ENCODE measurements around the gene F5. TPM values are rescaled to one million over a fixed set of nuclear protein-coding genes. Genes with fewer than 3 reads are reported as not detected.

Gene F5
- total and polyA plus RNA-seq, 9 of the 15 experiments (the other 6 are each of a cell fraction or from before 2014, with no cell fraction given): 0.03 to 0.13 TPM; not detected in 7

- Histone ChIP-seq H3K9ac (ENCODE audit: insufficient read depth in 1 of 2, low read depth in 2 of 2, low read length in 2 of 2) (no peak overlapping the region), H3K79me2 (ENCODE audit: control insufficient read depth, insufficient read depth, low read length) (no peaks in the 10 kb centered on the region), H3K4me2 (ENCODE audit: insufficient read depth, low read length) (no peak overlapping the region), H3K4me3 (no peak overlapping the region), H3K4me1 (replicated peaks in 1 of 2; ENCODE audit: control insufficient read depth in 2 of 2, insufficient read depth in 2 of 2, low read length in 2 of 2) (no peaks in the 10 kb centered on the region), H3K9me1 (ENCODE audit: control insufficient read depth, insufficient read depth, low read length) (no peaks in the 10 kb centered on the region), H2AFZ (ENCODE audit: low read depth, low read length) (no peak overlapping the region), H3K27ac (ENCODE audit: extremely low read depth, low read depth, low read length) (no peak overlapping the region), H4K20me1 (replicated peaks; ENCODE audit: control insufficient read depth, insufficient read depth, low read length) (no peaks in the 10 kb centered on the region), H3K36me3 (ENCODE audit: control insufficient read depth, insufficient read depth, low read length) (no peaks in the 10 kb centered on the region), H3K27me3 (ENCODE audit: control insufficient read depth in 2 of 2, insufficient read depth in 2 of 2, low read length in 2 of 2) (peaks cover 0 to 1% of the 10 kb centered on the region in 2 experiments; a peak in 2 of 5 replicates), H3K9me3 (replicated peaks; ENCODE audit: control insufficient read depth, insufficient read depth, low read depth, low read length) (no peaks in the 10 kb centered on the region)
- no TSS peak for BruUV-seq (replicated peaks)
- no peak for DNase-seq (ENCODE audit: extremely low read depth in 1 of 4, low spot score in 3 of 4)
- CTCF ChIA-PET (ENCODE audit: low intra/inter-chr PET ratio): no interaction called here
- no peak for ATAC-seq
- intact Hi-C loops (cut with micrococcal nuclease) (no loop called here), in situ Hi-C loops (cut with MboI) (no loop called here)
- POLR2A ChIA-PET: interaction anchor here (0.6 kb wide), 1 partner anchor 42 kb away, joined by 3 read pairs; no protein-coding TSS in a partner anchor
- WGBS (ENCODE audit: insufficient coverage, low coverage, missing lambda C conversion rate): 5% methylated on average over 1 of the region's 1 CpG
- FAIRE-seq: no peak
- TF ChIP-seq, protein P1, sequence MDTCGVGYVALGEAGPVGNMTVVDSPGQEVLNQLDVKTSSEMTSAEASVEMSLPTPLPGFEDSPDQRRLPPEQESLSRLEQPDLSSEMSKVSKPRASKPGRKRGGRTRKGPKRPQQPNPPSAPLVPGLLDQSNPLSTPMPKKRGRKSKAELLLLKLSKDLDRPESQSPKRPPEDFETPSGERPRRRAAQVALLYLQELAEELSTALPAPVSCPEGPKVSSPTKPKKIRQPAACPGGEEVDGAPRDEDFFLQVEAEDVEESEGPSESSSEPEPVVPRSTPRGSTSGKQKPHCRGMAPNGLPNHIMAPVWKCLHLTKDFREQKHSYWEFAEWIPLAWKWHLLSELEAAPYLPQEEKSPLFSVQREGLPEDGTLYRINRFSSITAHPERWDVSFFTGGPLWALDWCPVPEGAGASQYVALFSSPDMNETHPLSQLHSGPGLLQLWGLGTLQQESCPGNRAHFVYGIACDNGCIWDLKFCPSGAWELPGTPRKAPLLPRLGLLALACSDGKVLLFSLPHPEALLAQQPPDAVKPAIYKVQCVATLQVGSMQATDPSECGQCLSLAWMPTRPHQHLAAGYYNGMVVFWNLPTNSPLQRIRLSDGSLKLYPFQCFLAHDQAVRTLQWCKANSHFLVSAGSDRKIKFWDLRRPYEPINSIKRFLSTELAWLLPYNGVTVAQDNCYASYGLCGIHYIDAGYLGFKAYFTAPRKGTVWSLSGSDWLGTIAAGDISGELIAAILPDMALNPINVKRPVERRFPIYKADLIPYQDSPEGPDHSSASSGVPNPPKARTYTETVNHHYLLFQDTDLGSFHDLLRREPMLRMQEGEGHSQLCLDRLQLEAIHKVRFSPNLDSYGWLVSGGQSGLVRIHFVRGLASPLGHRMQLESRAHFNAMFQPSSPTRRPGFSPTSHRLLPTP (IDR thresholded peaks at IDR 0.05; ENCODE audit: borderline replicate concordance, extremely low read depth, insufficient read length): no peak
- no peak for TF ChIP-seq JUND (IDR thresholded peaks at IDR 0.05; ENCODE audit: borderline replicate concordance, low read depth, low read length)
- TF ChIP-seq JUND (tag; IDR thresholded peaks at IDR 0.05; ENCODE audit: borderline replicate concordance, low read depth, low read length): no peak
- TF ChIP-seq, protein P2, sequence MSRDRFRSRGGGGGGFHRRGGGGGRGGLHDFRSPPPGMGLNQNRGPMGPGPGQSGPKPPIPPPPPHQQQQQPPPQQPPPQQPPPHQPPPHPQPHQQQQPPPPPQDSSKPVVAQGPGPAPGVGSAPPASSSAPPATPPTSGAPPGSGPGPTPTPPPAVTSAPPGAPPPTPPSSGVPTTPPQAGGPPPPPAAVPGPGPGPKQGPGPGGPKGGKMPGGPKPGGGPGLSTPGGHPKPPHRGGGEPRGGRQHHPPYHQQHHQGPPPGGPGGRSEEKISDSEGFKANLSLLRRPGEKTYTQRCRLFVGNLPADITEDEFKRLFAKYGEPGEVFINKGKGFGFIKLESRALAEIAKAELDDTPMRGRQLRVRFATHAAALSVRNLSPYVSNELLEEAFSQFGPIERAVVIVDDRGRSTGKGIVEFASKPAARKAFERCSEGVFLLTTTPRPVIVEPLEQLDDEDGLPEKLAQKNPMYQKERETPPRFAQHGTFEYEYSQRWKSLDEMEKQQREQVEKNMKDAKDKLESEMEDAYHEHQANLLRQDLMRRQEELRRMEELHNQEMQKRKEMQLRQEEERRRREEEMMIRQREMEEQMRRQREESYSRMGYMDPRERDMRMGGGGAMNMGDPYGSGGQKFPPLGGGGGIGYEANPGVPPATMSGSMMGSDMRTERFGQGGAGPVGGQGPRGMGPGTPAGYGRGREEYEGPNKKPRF (IDR thresholded peaks at IDR 0.05; ENCODE audit: low read depth, low read length): no peak
- TF ChIP-seq, protein P3, sequence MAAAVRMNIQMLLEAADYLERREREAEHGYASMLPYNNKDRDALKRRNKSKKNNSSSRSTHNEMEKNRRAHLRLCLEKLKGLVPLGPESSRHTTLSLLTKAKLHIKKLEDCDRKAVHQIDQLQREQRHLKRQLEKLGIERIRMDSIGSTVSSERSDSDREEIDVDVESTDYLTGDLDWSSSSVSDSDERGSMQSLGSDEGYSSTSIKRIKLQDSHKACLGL (CRISPR knock-in tag; IDR thresholded peaks at IDR 0.05; ENCODE audit: borderline replicate concordance, poor library complexity, severe bottlenecking): no peak
- no peak for TF ChIP-seq KAT7 (CRISPR knock-in tag; IDR thresholded peaks at IDR 0.05; ENCODE audit: borderline replicate concordance)
- no peak for TF ChIP-seq MBD2 (IDR thresholded peaks at IDR 0.05; ENCODE audit: borderline replicate concordance, low read depth)
- no peak for TF ChIP-seq E2F6 (IDR thresholded peaks at IDR 0.05; ENCODE audit: borderline replicate concordance in 1 of 2, extremely low read depth in 1 of 2, insufficient read depth in 1 of 2, insufficient read length in 1 of 2, low read depth in 1 of 2, low read length in 1 of 2, poor library complexity in 1 of 2, severe bottlenecking in 1 of 2)
- TF ChIP-seq ELF2 (CRISPR knock-in tag; IDR thresholded peaks at IDR 0.05): no peak
- TF ChIP-seq, protein P4, sequence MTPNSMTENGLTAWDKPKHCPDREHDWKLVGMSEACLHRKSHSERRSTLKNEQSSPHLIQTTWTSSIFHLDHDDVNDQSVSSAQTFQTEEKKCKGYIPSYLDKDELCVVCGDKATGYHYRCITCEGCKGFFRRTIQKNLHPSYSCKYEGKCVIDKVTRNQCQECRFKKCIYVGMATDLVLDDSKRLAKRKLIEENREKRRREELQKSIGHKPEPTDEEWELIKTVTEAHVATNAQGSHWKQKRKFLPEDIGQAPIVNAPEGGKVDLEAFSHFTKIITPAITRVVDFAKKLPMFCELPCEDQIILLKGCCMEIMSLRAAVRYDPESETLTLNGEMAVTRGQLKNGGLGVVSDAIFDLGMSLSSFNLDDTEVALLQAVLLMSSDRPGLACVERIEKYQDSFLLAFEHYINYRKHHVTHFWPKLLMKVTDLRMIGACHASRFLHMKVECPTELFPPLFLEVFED (CRISPR knock-in tag; conservative IDR thresholded peaks at IDR 0.05): no peak
- TF ChIP-seq RUNX1 (IDR thresholded peaks at IDR 0.05; ENCODE audit: low read depth): no peak
These were observed 17.8 kb downstream of the F5 start for GRCh38 chr1:169568497-169568896.
